Peyer's patch (tissue), 4 donors: Measurements from ENCODE around the gene ABCA10. TPM values are rescaled to one million over a fixed set of nuclear protein-coding genes. Genes with fewer than 3 reads are reported as not detected.

Experiments
- DNase-seq, 3 donors: peaks; one replicate each; pipeline ENCODE4 v3.0.0-alpha.2; 2017 to 2019
- H3K27ac ChIP-seq, 4 donors: fragments of 200-600 bp; sonication (generic); one replicate each; pipeline ENCODE4 v1.5.1; 2016 to 2019
- H3K27me3 ChIP-seq, 2 donors: fragments of 200-600 bp; sonication (generic); one replicate each; pipeline ENCODE4 v1.5.1; 2019
- H3K36me3 ChIP-seq, 3 donors: fragments of 200-600 bp; sonication (generic); one replicate each; pipeline ENCODE4 v1.5.1; 2016 to 2019
- H3K4me1 ChIP-seq, 4 donors: fragments of 200-600 bp; sonication (generic); one replicate each; pipeline ENCODE4 v1.5.1; 2016 to 2019
- H3K4me3 ChIP-seq, 4 donors: fragments of 200-600 bp; sonication (generic); 1 replicate in 3 of 4; 2 replicates in 1 of 4; pipeline ENCODE4 v1.5.1; 2016 to 2019; ENCODE audit warnings: mild to moderate bottlenecking in 1 of 4
- H3K9me3 ChIP-seq, 4 donors: fragments of 200-600 bp; sonication (generic); one replicate each; pipeline ENCODE4 v1.5.1; 2016 to 2019; ENCODE audit warnings: mild to moderate bottlenecking in 1 of 4
- POLR2A ChIP-seq, 2 donors: fragments of 450-650 bp; IDR thresholded peaks; one replicate each; pipeline ENCODE4 v1.5.1; 2017; ENCODE audit warnings: antibody characterized with exemption in 2 of 2, mild to moderate bottlenecking in 2 of 2, moderate library complexity in 2 of 2
- total RNA-seq, 4 donors: library from RNA; depleted of rRNA; stranded (reverse); fragments of >200 nt; gene quantifications; one replicate each; pipeline ENCODE4 v1.1.0, GENCODE V29; 2016
- TF ChIP-seq, protein P1 (sequence below), 6 experiments: fragments of 450-650 bp in 4 of 6; fragments of 200-600 bp in 2 of 6; sonication (generic) in 1 of 6; IDR thresholded peaks; one replicate each; pipeline ENCODE4 v1.5.1; 2017 to 2019; ENCODE audit warnings: antibody characterized with exemption in 6 of 6, mild to moderate bottlenecking in 3 of 6, moderate library complexity in 1 of 6

The ABCA10 gene
- total RNA-seq, 4 donors from 2014 or later, result 16.6 to 19.4 (median 17.6) TPM

DNA sequence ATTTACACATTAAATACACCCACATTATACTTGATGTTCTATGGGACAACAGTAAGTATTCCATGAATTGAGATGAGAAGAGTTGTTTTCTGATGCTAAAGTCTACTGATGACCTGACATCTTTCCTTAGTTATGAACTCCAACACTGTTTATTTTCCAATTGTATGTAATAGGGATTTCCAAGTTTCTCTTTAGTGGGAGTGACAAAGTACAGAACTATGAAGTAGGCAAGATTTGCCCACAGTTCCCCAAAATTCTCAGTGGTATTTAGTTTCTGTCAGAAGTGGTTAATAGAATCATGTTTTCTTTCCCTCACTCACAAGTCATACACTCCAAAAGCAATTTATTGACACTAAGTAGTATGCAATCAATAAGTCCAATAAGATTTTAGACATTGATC lies 64.4 kb downstream of the ABCA10 start:
- Histone ChIP-seq H3K27me3 (no peaks in the 10 kb centered on the region), H3K4me1 (no peaks in the 10 kb centered on the region), H3K9me3 (no peaks in the 10 kb centered on the region), H3K4me3 (no peak overlapping the region), H3K36me3 (no peaks in the 10 kb centered on the region), H3K27ac (no peak overlapping the region)
- no peak for TF ChIP-seq POLR2A (IDR thresholded peaks at IDR 0.05)
- TF ChIP-seq, protein P1, sequence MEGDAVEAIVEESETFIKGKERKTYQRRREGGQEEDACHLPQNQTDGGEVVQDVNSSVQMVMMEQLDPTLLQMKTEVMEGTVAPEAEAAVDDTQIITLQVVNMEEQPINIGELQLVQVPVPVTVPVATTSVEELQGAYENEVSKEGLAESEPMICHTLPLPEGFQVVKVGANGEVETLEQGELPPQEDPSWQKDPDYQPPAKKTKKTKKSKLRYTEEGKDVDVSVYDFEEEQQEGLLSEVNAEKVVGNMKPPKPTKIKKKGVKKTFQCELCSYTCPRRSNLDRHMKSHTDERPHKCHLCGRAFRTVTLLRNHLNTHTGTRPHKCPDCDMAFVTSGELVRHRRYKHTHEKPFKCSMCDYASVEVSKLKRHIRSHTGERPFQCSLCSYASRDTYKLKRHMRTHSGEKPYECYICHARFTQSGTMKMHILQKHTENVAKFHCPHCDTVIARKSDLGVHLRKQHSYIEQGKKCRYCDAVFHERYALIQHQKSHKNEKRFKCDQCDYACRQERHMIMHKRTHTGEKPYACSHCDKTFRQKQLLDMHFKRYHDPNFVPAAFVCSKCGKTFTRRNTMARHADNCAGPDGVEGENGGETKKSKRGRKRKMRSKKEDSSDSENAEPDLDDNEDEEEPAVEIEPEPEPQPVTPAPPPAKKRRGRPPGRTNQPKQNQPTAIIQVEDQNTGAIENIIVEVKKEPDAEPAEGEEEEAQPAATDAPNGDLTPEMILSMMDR (IDR thresholded peaks at IDR 0.05), result no peak
- no peak for DNase-seq

DNA sequence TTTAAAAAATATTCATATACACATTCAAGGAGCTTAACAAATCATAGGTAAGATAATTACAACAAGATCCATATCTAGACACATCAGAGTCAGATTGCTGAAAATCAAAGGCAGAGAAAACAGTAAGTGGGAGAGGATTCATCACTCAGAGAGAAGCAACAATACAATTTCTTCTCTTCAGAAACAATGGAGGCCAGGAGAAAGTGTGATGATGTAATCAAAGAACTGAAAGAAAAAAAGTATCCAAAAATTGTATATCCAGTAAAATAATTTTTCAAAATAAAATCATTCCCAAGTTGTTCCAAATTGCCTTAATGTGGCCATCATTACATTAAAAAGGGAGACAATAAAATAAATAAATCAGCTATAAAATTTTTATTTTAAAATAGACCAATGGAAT lies 69.2 kb downstream of the ABCA10 start:
- no peak overlapping the region for H3K4me3 ChIP-seq
- no peak for DNase-seq
- H3K36me3 ChIP-seq, result no peaks in the 10 kb centered on the region
- no peaks in the 10 kb centered on the region for H3K9me3 ChIP-seq
- H3K27me3 ChIP-seq, result no peaks in the 10 kb centered on the region
- TF ChIP-seq POLR2A (IDR thresholded peaks at IDR 0.05), result no peak
- TF ChIP-seq, protein P1 (IDR thresholded peaks at IDR 0.05), result no peak
- H3K27ac ChIP-seq, result no peak overlapping the region
- no peaks in the 10 kb centered on the region for H3K4me1 ChIP-seq

DNA sequence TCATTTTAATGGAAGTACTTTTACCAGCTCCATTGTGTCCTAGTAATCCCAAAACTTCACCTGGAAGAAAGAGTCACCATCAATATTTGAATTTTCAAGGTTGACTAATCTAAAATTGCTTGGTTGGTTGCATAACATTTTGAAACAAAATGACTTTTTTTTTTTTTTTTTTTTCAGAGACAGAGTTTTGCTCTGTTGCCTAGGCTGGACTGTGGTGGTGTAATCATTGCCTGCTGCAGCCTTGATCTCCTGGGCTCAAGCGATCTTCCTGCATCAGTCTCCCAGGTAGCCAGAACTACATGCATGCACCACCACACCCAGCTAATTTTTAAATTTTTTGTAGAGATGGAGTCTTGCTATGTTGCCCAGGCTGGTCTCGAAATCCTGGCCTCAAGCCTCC lies 74.4 kb downstream of the ABCA10 start:
- Histone ChIP-seq H3K36me3 (peaks cover 0 to 9% (median 0%) of the 10 kb centered on the region in 3 donors), H3K9me3 (no peaks in the 10 kb centered on the region), H3K4me1 (no peaks in the 10 kb centered on the region), H3K27me3 (no peaks in the 10 kb centered on the region), H3K4me3 (no peak overlapping the region), H3K27ac (no peak overlapping the region)
- TF ChIP-seq POLR2A (IDR thresholded peaks at IDR 0.05), result no peak
- TF ChIP-seq, protein P1 (IDR thresholded peaks at IDR 0.05), result no peak
- no peak for DNase-seq

GRCh38 chr17:69150333-69150732 lies 78.3 kb downstream of the ABCA10 start:
- TF ChIP-seq, protein P1 (IDR thresholded peaks at IDR 0.05), result no peak
- TF ChIP-seq POLR2A (IDR thresholded peaks at IDR 0.05), result no peak
- Histone ChIP-seq H3K27ac (no peak overlapping the region), H3K27me3 (no peaks in the 10 kb centered on the region), H3K4me1 (no peaks in the 10 kb centered on the region), H3K36me3 (peaks cover 0 to 14% (median 0%) of the 10 kb centered on the region in 3 donors), H3K4me3 (no peak overlapping the region), H3K9me3 (no peaks in the 10 kb centered on the region)
- no peak for DNase-seq

GRCh38 chr17:69147460-69147859 lies 81.2 kb downstream of the ABCA10 start:
- no peak for TF ChIP-seq POLR2A (IDR thresholded peaks at IDR 0.05)
- TF ChIP-seq, protein P1 (IDR thresholded peaks at IDR 0.05), result no peak
- Histone ChIP-seq H3K27ac (no peak overlapping the region), H3K9me3 (no peaks in the 10 kb centered on the region), H3K27me3 (no peaks in the 10 kb centered on the region), H3K36me3 (peaks cover 0 to 11% (median 0%) of the 10 kb centered on the region in 3 donors), H3K4me3 (no peak overlapping the region), H3K4me1 (no peaks in the 10 kb centered on the region)
- DNase-seq, result no peak
